ENCODE data around the gene PTRHD1. TPM values are rescaled to one million over a fixed set of nuclear protein-coding genes. Genes with fewer than 3 reads are reported as not detected.

Gene PTRHD1
- total RNA-seq, 3 donors from 2014 or later (not counting 1 experiment from before 2014, with no cell fraction given) = 12.7 to 22.9 (median 15.9) TPM

GRCh38 chr2:24740142-24740541 lies 53.0 kb downstream of the PTRHD1 start:
- H3K9me3 Mint-ChIP-seq = no peaks in the 10 kb centered on the region
- H3K27me3 Mint-ChIP-seq (ENCODE audit: low read depth in 2 of 2) = no peaks in the 10 kb centered on the region
- peaks cover 7% of the 10 kb centered on the region for H3K36me3 Mint-ChIP-seq
- peaks cover 47 to 52% of the 10 kb centered on the region in 2 donors for H3K4me1 Mint-ChIP-seq
- WGBS (ENCODE audit: insufficient coverage) = 92% methylated on average over 1 of the region's 1 CpG
- Histone ChIP-seq H3K9me3 (ENCODE audit: control insufficient read depth, insufficient read depth, low read length) (no peaks in the 10 kb centered on the region), H3K27ac (ENCODE audit: low read length) (peak overlapping the region; percentile 86), H3K27me3 (ENCODE audit: control insufficient read depth, insufficient read depth, low read length) (no peaks in the 10 kb centered on the region), H3K4me3 (ENCODE audit: low read length) (no peak overlapping the region), H3K4me1 (ENCODE audit: control insufficient read depth, insufficient read depth, low read length) (peaks cover 10% of the 10 kb centered on the region), H3K36me3 (ENCODE audit: control insufficient read depth, insufficient read depth, low read length) (peaks cover 11% of the 10 kb centered on the region)
- no peak for DNase-seq
- no peak for ATAC-seq
- H3K27ac Mint-ChIP-seq = peak overlapping the region; percentile 88 to 98
- H3K4me3 Mint-ChIP-seq = peak overlapping the region; percentile 69
- TF ChIP-seq CTCF (IDR thresholded peaks at IDR 0.05) = no peak
- intact Hi-C loops (cut with micrococcal nuclease) = no loop called here

Other genes with a start within 250 kb of the PTRHD1 start
- gene CENPO, start within 50 bp of the PTRHD1 start, total RNA-seq = 10 to 100 TPM in 2 of 3 donors, 1 to 10 TPM in 1; 8.1 to 15.1 (median 11.2) TPM
- gene ADCY3, start 126.8 kb upstream of the PTRHD1 start, total RNA-seq = 1 to 10 TPM; 5.4 to 9.2 (median 7.6) TPM
- 10 to 100 TPM; 14.1 to 19.7 (median 16.6) TPM for gene DNAJC27, start 178.6 kb upstream of the PTRHD1 start, total RNA-seq
- under 1 TPM in 1 of 3 donors, not detected in 2; 0.05 TPM for gene EFR3B, start 248.7 kb upstream of the PTRHD1 start, total RNA-seq